Measurements from ENCODE around the gene GRIK3. TPM values are rescaled to one million over a fixed set of nuclear protein-coding genes. Genes with fewer than 3 reads are reported as not detected.

GRIK3 gene
- total and polyA plus RNA-seq, 2 experiments from 2014 or later = 0.31 to 2.9 TPM

DNA sequence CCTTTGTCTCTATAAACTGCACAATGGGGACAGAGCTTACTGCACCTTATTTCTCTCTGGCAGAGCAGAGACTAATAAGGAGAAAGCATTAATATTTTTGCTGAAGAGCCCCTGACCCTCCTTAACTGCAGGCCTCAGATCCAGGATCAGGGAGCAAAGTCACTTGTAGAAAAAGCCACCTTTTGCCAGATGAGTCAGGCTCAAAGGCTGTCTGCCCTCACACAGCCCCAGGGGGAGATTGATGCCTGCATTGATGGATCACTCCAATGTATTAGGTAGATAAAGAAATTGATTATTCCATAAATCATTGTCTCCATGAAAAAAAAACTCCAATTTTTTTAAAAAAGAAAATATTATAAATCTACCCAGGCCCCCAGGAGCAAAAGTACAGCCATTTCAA, 15.8 kb downstream of the GRIK3 start (continued):
- TF ChIP-seq, protein P1, sequence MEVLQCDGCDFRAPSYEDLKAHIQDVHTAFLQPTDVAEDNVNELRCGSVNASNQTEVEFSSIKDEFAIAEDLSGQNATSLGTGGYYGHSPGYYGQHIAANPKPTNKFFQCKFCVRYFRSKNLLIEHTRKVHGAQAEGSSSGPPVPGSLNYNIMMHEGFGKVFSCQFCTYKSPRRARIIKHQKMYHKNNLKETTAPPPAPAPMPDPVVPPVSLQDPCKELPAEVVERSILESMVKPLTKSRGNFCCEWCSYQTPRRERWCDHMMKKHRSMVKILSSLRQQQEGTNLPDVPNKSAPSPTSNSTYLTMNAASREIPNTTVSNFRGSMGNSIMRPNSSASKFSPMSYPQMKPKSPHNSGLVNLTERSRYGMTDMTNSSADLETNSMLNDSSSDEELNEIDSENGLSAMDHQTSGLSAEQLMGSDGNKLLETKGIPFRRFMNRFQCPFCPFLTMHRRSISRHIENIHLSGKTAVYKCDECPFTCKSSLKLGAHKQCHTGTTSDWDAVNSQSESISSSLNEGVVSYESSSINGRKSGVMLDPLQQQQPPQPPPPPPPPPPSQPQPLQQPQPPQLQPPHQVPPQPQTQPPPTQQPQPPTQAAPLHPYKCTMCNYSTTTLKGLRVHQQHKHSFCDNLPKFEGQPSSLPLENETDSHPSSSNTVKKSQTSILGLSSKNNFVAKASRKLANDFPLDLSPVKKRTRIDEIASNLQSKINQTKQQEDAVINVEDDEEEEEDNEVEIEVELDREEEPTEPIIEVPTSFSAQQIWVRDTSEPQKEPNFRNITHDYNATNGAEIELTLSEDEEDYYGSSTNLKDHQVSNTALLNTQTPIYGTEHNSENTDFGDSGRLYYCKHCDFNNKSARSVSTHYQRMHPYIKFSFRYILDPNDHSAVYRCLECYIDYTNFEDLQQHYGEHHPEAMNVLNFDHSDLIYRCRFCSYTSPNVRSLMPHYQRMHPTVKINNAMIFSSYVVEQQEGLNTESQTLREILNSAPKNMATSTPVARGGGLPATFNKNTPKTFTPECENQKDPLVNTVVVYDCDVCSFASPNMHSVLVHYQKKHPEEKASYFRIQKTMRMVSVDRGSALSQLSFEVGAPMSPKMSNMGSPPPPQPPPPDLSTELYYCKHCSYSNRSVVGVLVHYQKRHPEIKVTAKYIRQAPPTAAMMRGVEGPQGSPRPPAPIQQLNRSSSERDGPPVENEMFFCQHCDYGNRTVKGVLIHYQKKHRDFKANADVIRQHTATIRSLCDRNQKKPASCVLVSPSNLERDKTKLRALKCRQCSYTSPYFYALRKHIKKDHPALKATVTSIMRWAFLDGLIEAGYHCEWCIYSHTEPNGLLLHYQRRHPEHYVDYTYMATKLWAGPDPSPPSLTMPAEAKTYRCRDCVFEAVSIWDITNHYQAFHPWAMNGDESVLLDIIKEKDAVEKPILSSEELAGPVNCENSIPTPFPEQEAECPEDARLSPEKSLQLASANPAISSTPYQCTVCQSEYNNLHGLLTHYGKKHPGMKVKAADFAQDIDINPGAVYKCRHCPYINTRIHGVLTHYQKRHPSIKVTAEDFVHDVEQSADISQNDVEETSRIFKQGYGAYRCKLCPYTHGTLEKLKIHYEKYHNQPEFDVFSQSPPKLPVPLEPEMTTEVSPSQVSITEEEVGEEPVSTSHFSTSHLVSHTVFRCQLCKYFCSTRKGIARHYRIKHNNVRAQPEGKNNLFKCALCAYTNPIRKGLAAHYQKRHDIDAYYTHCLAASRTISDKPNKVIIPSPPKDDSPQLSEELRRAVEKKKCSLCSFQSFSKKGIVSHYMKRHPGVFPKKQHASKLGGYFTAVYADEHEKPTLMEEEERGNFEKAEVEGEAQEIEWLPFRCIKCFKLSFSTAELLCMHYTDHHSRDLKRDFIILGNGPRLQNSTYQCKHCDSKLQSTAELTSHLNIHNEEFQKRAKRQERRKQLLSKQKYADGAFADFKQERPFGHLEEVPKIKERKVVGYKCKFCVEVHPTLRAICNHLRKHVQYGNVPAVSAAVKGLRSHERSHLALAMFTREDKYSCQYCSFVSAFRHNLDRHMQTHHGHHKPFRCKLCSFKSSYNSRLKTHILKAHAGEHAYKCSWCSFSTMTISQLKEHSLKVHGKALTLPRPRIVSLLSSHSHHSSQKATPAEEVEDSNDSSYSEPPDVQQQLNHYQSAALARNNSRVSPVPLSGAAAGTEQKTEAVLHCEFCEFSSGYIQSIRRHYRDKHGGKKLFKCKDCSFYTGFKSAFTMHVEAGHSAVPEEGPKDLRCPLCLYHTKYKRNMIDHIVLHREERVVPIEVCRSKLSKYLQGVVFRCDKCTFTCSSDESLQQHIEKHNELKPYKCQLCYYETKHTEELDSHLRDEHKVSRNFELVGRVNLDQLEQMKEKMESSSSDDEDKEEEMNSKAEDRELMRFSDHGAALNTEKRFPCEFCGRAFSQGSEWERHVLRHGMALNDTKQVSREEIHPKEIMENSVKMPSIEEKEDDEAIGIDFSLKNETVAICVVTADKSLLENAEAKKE (CRISPR knock-in tag; IDR thresholded peaks at IDR 0.05) = no peak
- TF ChIP-seq NANOG (IDR thresholded peaks at IDR 0.05; ENCODE audit: borderline replicate concordance) (no peak), EZH2phosphoT487 (IDR thresholded peaks at IDR 0.05; ENCODE audit: unreplicated experiment) (no peak)

DNA sequence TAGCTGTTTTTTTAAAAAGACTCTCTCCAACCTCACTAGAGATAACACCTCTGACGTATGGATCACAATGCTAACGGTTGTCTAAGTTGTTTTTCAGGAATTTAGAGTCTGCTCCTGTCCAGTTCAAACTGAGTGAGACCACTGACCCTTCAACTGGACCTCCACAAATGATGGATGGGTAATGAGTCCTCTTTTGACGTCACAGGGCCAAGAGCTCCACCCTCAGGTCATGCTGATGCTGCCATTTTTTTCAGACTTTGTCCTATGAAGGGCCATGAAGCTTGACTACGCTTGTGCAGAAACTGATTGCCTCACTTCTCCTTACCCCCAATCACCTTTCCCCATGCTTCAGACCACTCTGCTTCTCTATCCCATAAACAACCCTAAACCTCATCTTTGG, 16.6 kb downstream of the GRIK3 start:
- no peaks in the 10 kb centered on the region; the same call in 1 of the 2 replicates for H3K36me3 ChIP-seq (ENCODE audit: insufficient read depth)
- peak; percentile 41 for ATAC-seq
- H3K4me3 ChIP-seq = no peak overlapping the region
- no peaks in the 10 kb centered on the region for H3K27me3 ChIP-seq (ENCODE audit: insufficient read depth)
- H4K20me1 ChIP-seq (replicated peaks; ENCODE audit: insufficient read depth) = no peaks in the 10 kb centered on the region; the same call in 1 of the 2 replicates
- H3K27ac ChIP-seq (ENCODE audit: low read depth) = no peak overlapping the region
- no peaks in the 10 kb centered on the region for H3K4me1 ChIP-seq (ENCODE audit: insufficient read depth)
- H3K4me2 ChIP-seq = no peak overlapping the region
- H3F3A ChIP-seq (replicated peaks; ENCODE audit: low read depth) = no peaks in the 10 kb centered on the region
- H3K4me3 Mint-ChIP-seq = no peak overlapping the region
- H3K9me3 Mint-ChIP-seq = no peaks in the 10 kb centered on the region; the same call in 2 of the 3 replicates
- TF ChIP-seq EZH2 (IDR thresholded peaks at IDR 0.05; ENCODE audit: low read depth, unreplicated experiment) = no peak
- TF ChIP-seq EZH2phosphoT487 (IDR thresholded peaks at IDR 0.05; ENCODE audit: unreplicated experiment) = no peak
- TF ChIP-seq, protein P2, sequence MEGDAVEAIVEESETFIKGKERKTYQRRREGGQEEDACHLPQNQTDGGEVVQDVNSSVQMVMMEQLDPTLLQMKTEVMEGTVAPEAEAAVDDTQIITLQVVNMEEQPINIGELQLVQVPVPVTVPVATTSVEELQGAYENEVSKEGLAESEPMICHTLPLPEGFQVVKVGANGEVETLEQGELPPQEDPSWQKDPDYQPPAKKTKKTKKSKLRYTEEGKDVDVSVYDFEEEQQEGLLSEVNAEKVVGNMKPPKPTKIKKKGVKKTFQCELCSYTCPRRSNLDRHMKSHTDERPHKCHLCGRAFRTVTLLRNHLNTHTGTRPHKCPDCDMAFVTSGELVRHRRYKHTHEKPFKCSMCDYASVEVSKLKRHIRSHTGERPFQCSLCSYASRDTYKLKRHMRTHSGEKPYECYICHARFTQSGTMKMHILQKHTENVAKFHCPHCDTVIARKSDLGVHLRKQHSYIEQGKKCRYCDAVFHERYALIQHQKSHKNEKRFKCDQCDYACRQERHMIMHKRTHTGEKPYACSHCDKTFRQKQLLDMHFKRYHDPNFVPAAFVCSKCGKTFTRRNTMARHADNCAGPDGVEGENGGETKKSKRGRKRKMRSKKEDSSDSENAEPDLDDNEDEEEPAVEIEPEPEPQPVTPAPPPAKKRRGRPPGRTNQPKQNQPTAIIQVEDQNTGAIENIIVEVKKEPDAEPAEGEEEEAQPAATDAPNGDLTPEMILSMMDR (conservative IDR thresholded peaks at IDR 0.05; ENCODE audit: low read depth in 2 of 2) = peak; percentile 36 to 77
- TF ChIP-seq POLR2AphosphoS5 (IDR thresholded peaks at IDR 0.05; ENCODE audit: low read depth) = no peak
- H3K9me2 ChIP-seq (ENCODE audit: insufficient read depth) = no peaks in the 10 kb centered on the region
- H3K36me3 Mint-ChIP-seq (ENCODE audit: low read depth) = no peaks in the 10 kb centered on the region
- no peak overlapping the region for H2AFZ ChIP-seq
- peaks cover 8% of the 10 kb centered on the region for H3K4me1 Mint-ChIP-seq
- H3K27me3 Mint-ChIP-seq (ENCODE audit: insufficient read depth, low read depth, poor library complexity) = peaks cover 12% of the 10 kb centered on the region
- H3K79me2 ChIP-seq (replicated peaks; ENCODE audit: insufficient read depth) = no peaks in the 10 kb centered on the region
- peak; percentile 37 for DNase-seq (ENCODE audit: low spot score)
- no peak overlapping the region for H3K27ac Mint-ChIP-seq
